Jurkat, Clone E6-1 (cell line): ENCODE results near the gene TOE1.
"Not testable (repeated sequence)": the region's sequence is repeated elsewhere in the genome, so short reads cannot be mapped to it uniquely, and the experiment has no call there.

Experiments used
- DNase-seq: peaks from one replicate; pipeline ENCODE4 v3.0.0-alpha.2; 2011; ENCODE audit warnings: low read depth, low spot score
- H3K4me3 ChIP-seq: 2 replicates; pipeline ENCODE4 v1.5.1; 2011; ENCODE audit warnings: mild to moderate bottlenecking, low read length, control low read depth, moderate library complexity

TOE1 gene

DNA sequence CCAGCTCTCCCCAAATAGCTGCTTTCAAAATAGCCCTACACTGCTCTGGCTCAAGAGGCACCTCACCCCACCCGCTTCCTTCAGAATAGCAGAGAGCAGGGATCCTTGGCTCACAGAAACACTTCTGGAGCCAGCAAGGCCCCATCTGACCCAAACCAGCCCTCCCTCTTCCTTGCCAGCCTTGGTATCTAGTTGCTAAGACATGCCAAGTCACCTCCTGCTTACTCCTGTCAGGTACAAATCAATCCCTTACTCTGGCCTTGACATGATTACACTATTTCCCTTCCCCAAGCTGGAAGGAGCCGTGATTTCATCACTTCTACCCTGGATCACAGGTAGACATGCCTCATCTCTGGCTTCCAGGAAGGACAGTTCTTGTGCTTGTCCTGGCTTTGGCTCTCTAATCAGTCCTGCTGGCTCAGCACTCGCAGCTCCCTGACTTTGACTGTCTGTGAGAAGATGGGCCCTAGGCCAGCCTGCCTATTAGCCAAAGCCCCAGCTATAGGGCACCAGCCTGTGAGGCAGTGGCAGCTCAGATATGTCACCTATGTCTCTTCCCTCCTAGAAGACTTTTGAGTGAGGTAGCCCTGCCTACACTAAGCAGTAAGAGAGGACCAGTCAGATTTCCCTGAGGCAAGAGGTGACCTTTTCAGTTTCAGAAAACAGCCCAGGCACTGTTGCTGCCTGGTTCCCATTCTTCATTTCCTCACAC is 9.2 kb downstream of the TOE1 start:
- DNase-seq, result no peak
- no peak overlapping the region for H3K4me3 ChIP-seq

GRCh38 chr1:45351508-45351907 is 11.5 kb downstream of the TOE1 start:
- no peak for DNase-seq
- no peak overlapping the region for H3K4me3 ChIP-seq

GRCh38 chr1:45353685-45354084 is 13.7 kb downstream of the TOE1 start:
- no peak overlapping the region for H3K4me3 ChIP-seq
- no peak for DNase-seq

GRCh38 chr1:45354838-45355237 is 14.9 kb downstream of the TOE1 start:
- no peak for DNase-seq
- H3K4me3 ChIP-seq, result no peak overlapping the region

DNA sequence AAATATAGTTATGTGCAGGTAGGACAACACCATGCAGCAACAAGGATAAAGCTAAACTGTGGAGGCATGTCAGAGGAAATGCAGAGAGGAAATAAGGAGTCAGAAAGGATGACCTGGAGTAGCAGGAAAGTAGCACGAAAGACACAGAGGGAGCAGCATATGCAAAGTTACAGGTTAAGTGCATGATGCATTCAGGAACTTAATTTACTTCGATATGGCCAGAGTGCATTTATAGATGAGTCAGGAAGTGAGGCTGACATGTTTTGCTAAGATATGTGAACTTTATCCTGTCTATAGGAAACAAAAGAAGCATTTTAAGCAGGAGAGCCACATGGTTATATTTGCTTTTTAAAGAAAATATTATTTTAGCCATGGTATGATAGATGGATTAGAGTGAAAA is 15.7 kb downstream of the TOE1 start:
- no peak overlapping the region for H3K4me3 ChIP-seq
- DNase-seq, result no peak

DNA sequence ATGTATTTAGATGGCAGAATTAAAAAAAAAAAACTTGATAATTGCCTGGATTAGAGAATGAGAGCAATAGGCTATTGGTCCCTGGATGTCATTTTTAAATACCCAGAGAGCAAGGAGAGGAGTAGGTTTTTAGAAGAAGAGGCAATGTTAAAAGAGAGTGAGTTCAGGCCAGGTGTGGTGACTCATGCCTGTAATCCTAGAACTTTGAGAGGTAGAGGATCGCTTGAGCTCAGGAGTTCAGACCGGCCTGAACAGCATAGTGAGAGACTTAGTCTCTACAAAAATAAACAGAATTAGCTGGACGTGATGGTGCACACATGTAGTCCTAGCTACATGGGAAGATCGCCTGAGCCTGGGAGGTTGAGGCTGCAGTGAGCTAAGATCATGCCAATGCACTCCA is 16.2 kb downstream of the TOE1 start:
- no peak for DNase-seq
- H3K4me3 ChIP-seq, result no peak overlapping the region

- DNase-seq, result no peak
- H3K4me3 ChIP-seq, result no peak overlapping the region
Measured at GRCh38 chr1:45359882-45360513, 20.0 kb downstream of the TOE1 start.

DNA sequence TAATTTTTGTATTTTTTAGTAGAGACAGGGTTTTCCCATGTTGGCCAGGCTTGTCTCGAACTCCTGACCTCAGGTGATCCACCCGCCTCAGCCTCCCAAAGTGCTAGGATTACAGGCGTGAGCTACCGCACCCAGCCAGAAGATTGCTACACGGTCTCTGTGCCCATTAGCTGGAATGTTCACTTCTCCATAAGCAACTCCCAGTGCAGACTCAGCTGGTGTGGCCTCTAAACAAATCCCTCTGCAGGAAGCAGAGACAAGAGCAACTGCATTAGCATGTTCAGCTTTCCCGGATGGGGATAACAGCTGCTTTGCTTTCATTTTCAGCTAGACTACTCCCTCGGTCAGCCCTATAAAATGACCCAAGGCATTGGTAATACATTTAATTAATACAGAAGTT is 21.0 kb downstream of the TOE1 start:
- not testable (repeated sequence) for H3K4me3 ChIP-seq, DNase-seq

DNA sequence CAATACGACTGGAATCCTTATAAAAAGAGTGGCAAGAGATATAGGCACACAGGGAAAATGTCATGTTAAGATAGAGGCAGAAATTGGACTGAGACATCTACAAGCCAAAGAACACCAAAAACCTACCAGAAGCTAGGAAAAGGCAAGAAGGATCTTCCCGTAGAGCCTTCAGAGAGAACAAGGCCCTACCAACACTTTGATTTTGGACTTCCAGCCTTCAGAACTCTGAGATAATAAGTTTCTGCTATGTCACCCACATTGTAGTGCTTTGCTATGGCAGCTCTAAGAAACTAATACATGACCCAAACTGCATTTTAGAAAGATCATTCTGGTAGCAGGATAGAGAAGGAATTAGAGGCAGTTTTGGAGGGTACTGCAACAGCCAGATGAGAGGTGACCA is 24.3 kb downstream of the TOE1 start:
- no peak overlapping the region for H3K4me3 ChIP-seq
- no peak for DNase-seq

DNA sequence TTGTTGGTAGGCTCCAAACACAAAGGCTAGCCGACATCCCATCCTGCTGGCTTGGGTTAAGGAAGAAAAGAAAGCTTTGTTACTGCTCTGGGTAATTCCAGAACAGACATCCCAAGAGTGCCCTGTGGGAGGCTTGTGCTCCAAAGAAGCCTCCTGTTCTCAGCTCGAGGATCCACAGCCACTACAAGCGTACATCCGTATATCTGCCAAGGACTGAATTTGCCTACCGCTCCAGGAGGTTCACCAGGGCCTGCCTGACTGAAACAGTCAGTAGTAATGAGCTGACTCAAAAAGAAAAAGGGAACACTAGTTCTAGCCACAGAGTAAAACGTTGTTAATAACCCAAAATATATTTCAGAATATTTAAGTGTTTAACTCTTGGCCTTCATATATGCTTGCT is 25.1 kb downstream of the TOE1 start:
- no peak overlapping the region for H3K4me3 ChIP-seq
- no peak for DNase-seq

- DNase-seq, result no peak
- H3K4me3 ChIP-seq, result no peak overlapping the region
Measured at GRCh38 chr1:45370575-45370974, 30.6 kb downstream of the TOE1 start.

DNA sequence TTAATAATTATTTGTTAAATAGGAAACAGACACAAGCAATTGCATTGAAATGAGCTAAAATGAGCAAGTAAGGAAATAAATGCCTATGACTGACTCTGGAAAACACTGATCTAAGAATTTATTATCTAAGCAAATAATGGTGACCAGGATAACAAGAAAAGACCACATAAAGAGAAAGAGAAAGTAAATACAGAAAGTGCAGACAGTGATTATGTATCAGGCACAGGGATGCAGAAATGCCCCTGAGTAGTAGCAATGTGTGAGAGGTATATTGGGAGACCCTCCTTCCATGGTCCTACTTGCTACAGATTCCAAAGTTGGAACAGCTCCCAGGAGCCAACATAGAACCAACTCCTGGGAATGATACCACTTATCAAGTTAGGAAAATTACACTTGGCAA is 33.6 kb downstream of the TOE1 start:
- DNase-seq, result no peak
- no peak overlapping the region for H3K4me3 ChIP-seq

GRCh38 chr1:45375104-45376090 is 35.4 kb downstream of the TOE1 start:
- DNase-seq, result peak; percentile 12
- no peak overlapping the region for H3K4me3 ChIP-seq

DNA sequence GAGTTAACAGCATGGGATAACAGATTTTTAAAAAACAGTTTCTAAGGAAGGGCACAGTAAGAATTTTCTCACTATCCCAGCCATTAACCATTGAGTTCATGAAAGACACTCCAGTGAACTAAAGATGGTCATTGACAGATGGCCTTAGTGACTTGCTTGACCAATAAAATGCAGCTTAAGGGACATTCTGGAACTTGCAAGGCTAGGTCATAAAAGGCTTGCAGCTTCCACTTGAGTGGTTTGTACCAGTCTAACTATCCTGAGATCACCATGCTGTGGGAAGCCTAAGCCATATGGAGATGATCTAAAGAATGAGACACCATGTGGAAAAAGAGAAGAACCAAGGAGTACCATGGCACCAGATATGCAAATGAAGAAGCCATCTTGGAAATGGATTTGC is 38.2 kb downstream of the TOE1 start:
- no peak for DNase-seq
- no peak overlapping the region for H3K4me3 ChIP-seq

DNA sequence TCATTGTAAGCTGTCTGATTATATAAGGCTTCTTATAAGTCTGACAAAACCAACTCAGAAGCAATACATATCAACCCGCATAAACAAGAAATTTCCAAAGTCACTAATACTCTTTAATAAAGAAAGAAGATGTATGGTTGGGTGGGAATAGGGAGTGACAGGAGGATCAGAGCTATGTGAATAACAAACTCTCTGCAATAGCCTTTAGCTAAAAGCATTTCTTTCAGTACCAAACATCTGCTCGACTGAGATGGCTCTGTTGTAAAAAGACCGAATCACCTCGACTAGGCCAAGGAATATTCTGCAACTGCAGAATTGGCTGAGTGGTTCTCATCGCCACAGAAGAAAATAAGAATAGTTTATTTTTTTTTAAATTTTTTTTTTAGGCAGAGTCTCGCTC is 39.6 kb downstream of the TOE1 start:
- H3K4me3 ChIP-seq, result no peak overlapping the region
- DNase-seq, result no peak

GRCh38 chr1:45380125-45380524 is 40.2 kb downstream of the TOE1 start:
- DNase-seq, result no peak
- no peak overlapping the region for H3K4me3 ChIP-seq

GRCh38 chr1:45380730-45381129 is 40.8 kb downstream of the TOE1 start:
- no peak for DNase-seq
- H3K4me3 ChIP-seq, result no peak overlapping the region

DNA sequence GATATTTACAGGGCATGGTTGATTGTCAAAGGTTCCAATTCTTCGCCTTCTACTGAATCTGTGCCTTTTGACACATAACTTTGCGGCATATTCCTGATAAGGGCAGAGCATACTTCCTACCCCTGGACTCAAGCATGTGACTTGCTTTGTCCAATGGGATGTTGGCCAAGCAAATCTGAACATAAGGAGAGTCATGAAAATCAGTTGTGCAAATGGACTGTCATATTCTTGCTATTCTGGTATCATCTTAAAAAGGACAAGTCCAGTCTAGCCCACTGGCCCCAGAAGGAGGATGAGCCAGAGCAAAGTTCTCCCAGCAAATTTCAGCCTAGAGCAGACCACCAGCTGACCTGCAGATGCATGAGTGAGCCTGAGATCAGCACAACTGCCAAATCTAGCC is 41.3 kb downstream of the TOE1 start:
- DNase-seq, result no peak

GRCh38 chr1:45383191-45383590 is 43.2 kb downstream of the TOE1 start:
- no peak overlapping the region for H3K4me3 ChIP-seq
- DNase-seq, result no peak

More for the DNA sequence above, 41.3 kb downstream of the TOE1 start:
- H3K4me3 ChIP-seq, result no peak overlapping the region

DNA sequence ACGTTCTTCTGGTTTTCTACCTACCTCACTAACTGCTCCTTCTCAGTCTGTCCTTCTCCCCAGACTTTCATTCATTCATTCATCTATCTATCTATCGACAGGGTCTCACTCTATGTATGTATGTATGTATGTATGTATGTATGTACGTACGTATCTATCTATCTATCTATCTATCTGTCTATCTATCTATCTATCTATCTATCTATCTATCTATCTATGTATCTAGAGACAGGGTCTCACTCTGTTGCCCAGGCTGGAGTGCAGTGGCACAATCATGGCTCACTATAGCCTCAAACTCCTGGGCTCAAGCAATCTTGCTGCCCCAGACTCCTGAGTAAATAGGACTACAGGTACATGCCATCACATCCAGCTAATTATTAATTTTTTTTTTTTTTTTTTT is 44.2 kb downstream of the TOE1 start:
- not testable (repeated sequence) for H3K4me3 ChIP-seq, DNase-seq
